GM19397 (cell line): ENCODE results near the gene NUP98.
A peak's percentile ranks its signal among the peaks of the same experiment; 100 is the strongest.
"Not testable (repeated sequence)": the region's sequence is repeated elsewhere in the genome, so short reads cannot be mapped to it uniquely, and the experiment has no call there.

Experiments
- ATAC-seq: cut with Tn5 transposase; IDR thresholded peaks from one replicate; pipeline ENCODE4 v1.9.1; 2021; ENCODE audit warnings: mild to moderate bottlenecking, moderate library complexity; ENCODE audit not compliant: unreplicated experiment

NUP98 gene

DNA sequence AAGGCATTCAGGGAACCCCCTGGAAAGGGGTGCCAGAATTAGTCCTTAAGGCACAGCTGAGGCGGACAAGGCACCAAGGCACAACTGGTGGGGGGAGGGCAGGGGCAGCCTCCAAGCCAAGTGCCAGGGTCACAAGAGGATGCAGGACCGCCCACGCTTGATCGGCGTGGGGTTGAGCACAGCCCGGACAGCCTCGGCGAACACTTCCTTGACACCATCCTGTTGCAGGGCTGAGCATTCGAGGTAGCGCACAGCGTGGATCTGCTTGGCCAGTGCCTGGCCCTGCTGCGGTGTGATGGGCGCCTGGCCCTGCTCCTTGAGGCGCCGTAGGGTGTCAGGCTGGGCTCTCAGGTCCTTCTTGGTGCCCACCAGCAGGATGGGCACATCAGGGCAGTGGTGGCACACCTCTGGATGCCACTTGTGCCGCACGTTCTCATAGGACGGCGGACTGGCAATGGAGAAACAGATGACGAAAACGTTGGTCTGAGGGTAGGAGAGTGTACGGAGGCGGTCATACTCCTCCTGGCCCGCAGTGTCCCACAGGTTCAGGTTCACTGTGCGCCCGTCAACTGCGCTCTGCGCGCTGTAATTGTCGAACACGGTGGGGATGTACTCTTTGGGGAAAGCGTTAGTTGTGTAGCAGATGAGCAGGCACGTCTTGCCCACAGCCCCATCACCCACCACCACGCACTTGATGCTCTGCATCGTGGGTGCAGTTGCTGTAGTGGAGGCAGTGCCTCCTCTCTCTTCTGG is 30.3 kb upstream of the NUP98 start:
- ATAC-seq: no peak

DNA sequence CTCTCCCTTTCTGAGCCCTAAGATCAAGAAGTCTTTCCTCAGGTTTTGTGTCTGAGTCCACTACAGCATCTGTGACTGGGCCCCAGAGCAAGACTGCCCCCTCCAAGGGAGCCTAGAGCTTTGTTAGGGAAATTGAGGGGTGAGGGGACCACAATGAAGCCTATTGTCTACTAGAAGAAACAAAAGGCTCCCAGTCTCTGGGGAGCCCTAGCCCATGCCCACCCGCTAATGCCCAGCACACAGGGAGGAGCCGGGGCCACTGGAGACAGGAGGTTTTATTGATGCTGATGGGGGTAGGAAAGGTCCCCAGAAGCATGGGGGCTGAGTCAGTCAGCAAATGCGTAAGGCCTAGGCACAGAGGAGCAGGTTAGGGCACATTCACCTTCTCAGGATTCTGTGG is 29.4 kb upstream of the NUP98 start:
- ATAC-seq: no peak

- no peak for ATAC-seq
These were observed 28.3 kb upstream of the NUP98 start for GRCh38 chr11:3825473-3826154.

DNA sequence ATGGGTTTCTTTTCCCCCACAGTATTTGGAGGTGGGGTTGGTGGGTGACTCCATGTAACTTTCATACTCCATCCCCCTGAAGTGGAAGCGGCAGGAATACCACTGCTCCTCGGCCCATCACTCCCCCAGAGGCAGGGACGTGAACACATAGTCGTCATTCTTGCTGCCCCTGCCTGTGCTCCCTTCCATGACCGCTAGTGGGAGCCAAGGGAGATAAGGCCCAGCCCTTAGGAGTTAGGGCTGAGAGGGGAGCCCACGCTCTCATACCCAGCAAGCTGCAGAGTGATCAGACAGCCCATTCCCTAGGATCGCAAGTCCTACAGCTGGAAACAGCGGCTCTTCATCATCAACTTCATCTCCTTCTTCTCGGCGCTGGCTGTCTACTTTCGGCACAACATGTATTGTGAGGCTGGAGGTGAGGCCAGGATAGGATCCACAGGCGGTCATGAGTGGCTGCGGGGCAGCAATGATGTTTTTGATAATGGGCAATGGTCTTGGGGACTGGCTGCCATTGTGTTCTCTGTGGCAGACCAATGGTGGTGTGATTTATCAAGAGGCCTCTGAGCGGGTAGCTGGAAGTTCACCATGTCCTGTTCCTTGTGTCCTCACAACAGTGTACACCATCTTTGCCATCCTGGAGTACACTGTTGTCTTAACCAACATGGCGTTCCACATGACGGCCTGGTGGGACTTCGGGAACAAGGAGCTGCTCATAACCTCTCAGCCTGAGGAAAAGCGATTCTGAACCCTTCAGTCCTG is 27.5 kb upstream of the NUP98 start:
- peak; percentile 82 for ATAC-seq

DNA sequence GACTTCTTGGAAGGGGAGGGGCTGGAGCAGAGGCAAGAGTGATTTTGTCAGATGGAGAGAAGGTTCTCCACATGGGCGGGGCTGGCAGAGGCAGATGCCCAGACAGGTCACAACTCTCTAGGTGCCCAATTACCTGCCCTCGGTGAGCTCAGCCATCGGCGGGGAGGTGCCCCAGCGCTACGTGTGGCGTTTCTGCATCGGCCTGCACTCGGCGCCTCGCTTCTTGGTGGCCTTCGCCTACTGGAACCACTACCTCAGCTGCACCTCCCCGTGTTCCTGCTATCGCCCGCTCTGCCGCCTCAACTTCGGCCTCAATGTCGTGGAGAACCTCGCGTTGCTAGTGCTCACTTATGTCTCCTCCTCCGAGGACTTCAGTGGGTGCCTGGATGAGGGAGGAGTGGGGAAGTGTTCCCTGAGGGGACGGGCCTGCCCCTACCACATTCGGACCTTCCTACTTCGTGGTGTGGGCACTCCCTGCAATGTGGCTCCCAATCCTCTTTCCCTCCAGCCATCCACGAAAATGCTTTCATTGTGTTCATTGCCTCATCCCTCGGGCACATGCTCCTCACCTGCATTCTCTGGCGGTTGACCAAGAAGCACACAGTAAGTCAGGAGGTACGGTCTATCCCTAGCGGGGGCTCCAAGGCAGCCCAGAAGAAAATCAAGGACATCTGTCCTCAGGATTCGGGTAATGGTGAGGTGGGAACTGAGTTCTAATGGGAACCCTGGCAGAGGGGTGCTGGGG is 26.6 kb upstream of the NUP98 start:
- no peak for ATAC-seq

- ATAC-seq: no peak
These were observed 25.9 kb upstream of the NUP98 start for GRCh38 chr11:3823303-3823702.

- ATAC-seq: no peak
These were observed 25.0 kb upstream of the NUP98 start for GRCh38 chr11:3822312-3822711.

GRCh38 chr11:3820971-3821370 is 23.6 kb upstream of the NUP98 start:
- ATAC-seq: no peak

DNA sequence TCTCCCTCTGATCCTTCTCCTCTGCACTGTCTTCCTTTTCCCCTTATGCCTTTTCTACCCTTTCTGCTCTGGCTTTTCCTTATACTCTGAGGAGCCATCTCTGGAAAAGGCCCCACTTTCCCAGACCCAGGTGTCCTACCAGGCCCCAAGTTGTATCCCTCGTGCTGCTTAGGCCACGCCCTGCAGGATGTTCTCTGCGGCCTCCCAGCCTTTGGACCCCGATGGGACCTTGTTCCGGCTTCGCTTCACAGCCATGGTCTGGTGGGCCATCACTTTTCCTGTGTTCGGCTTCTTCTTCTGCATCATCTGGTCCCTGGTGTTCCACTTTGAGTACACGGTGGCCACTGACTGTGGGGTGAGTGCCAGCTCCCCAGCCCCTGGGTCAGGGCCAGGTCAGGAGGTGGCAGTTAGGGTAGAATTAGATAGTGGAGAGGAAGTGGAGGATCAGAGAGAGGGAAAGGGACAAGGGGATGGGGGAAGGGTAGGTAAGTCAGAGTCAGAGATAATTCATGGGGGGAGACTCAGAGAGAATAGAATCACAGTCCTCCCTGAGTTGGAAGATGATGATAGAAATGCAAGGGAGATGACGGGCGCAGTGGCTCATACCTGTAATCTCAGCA is 19.9 kb upstream of the NUP98 start:
- no peak for ATAC-seq

- ATAC-seq: no peak
These were observed 19.3 kb upstream of the NUP98 start for GRCh38 chr11:3816673-3817072.

DNA sequence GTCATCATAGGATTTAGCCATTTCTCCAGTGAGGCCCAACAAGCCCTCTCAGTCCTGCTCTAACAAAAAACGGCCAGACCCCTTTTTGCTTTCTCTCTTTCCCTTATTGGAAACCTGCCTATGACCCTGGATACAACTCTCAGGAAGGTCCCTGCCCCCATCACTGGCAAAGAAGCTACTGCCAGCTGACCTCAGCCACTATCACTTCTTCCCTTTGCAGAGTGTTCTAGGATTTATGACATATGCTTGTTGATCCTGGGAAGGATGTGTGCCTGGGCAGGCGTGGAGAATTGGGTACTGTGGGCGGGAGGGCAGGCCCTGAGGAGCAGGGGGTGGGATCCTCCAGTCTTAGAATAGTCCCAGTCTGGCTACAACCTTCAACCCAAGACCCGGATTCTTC is 18.5 kb upstream of the NUP98 start:
- ATAC-seq: no peak

GRCh38 chr11:3814832-3815231 is 17.5 kb upstream of the NUP98 start:
- not testable (repeated sequence) for ATAC-seq

- ATAC-seq: no peak
These were observed 13.6 kb upstream of the NUP98 start for GRCh38 chr11:3810951-3811350.

- no peak for ATAC-seq
These were observed 13.1 kb upstream of the NUP98 start for GRCh38 chr11:3810446-3810845.

- no peak for ATAC-seq
These were observed 12.2 kb upstream of the NUP98 start for GRCh38 chr11:3809624-3809928.

- ATAC-seq: no peak
These were observed 11.7 kb upstream of the NUP98 start for GRCh38 chr11:3808861-3809623.

DNA sequence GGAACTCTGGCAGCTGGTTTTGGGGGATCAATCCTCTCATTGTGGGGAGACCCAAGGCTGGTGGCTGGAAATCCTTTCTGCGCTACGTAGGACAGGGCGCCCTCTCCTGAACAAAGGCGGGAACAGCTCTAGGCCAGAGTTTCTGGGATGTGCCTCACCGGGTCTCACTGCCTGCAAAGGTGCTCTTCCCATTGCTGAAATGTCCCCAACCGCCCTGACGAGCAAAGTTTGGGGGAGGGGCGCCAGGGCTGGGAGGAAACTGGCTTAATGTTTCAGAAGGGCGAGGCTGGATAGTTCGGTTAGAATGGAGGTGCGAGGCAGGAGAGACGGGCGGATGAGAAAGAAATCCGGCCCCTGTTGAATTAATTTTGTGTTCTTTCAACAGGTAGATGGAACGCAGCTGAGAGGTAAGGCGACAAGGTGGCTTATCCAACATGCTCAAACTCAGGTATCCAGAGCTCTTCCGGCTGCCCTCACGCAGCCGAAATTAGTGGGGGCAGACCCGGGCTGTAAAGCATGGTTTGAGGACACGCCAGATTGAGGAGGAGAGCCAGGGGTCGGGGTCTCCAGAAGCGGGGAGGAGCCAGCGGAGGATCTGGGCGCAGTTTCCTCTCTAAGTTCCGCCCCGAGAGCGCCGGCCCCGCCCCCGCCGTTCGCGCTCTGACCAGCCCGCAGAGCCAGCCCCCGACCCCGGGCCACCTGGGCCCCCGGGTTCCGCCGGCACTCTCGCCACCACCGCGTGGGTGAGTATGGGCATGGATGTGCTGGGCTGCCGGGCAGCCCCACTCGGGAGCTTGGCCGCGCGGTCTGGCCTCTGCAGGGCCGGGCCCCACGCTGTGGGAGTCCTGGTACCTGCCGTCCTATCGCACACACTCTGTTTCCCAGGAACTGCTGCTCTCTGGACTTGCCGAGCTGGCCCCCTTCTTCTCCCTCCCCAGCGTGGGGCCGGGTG is 10.8 kb upstream of the NUP98 start, which contains the start of gene PGAP2:
TSS of gene PGAP2 (plus strand) at position 652 of the 952 bp plus-strand sequence. CDS start 2,700 bp downstream, outside the sequence.
- peak; percentile 66 for ATAC-seq

DNA sequence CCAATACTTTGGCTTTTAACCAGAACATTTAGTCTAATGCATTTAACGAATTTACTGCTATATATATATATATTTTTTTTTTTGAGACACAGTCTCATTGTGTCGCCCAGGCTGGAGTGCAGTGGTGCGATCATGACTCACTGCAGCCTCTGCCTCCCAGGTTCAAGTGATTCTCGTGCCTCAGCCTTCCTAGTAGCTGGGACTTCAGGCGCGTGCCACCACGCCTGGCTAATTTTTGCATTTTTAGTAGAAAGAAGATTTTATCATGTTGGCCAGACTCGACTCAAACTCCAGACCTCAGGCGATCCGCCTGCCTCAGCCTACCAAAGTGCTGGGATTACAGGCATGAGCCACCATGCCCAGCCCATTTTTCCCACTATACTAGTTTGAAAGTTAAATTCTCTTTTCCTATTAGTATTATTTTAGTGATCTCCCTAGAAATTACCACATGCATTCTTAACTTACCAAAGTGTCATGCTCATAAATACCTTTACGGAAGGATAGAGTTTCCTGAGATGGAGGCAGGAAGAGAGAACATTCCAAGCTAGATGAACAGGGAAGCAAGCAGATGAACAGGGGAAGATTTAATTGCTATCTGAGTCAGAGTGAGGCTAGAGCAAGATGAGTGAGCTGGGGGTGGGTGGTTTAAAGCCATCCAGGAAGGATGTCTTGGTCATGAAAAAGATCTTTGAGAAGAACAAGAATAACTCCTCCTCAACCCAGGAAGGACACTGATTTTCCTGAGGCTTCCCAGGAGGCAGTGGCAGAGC is 6.6 kb upstream of the NUP98 start:
- no peak for ATAC-seq
